B cell (primary cell): Measurements from ENCODE around the gene KRT6C. TPM values are rescaled to one million over a fixed set of nuclear protein-coding genes. Genes with fewer than 3 reads are reported as not detected.

Experiments used
- ATAC-seq: fragments of 200-7000 bp; cut with Tn5 transposase; one replicate; pipeline ENCODE4 v1.10.0; 2021; ENCODE audit warnings: low read depth, mild to moderate bottlenecking, moderate number of reproducible peaks, moderate library complexity
- CTCF ChIA-PET: fragments of 350-600 bp; sonication (Branson Sonifier 250); formaldehyde crosslinking; loops from one replicate; lab custom pipeline; 2021; ENCODE audit warnings: antibody characterized with exemption, inconsistent platforms; lab: Charles Lee
- POLR2A ChIA-PET: fragments of 350-600 bp; sonication (Branson Sonifier 250); formaldehyde crosslinking; loops from one replicate; lab custom pipeline; 2021; ENCODE audit warnings: antibody characterized with exemption; lab: Charles Lee
- DNase-seq: peaks from one replicate; pipeline ENCODE4 v3.0.0; 2013
- H2AFZ ChIP-seq: 2 replicates; pipeline ENCODE4 v1.6.1; 2012; ENCODE audit warnings: mild to moderate bottlenecking, low read depth, low read length; ENCODE audit not compliant: insufficient read depth, poor library complexity, severe bottlenecking
- H3K27ac ChIP-seq, 2 donors: 1 replicate in 1 of 2; 2 replicates in 1 of 2; pipeline ENCODE4 v1.5.1; 2012 to 2013; ENCODE audit warnings: low read length in 2 of 2, mild to moderate bottlenecking in 2 of 2, moderate library complexity in 1 of 2
- H3K27me3 ChIP-seq, 4 experiments: fragments of 200-600 bp in 1 of 4; sonication (generic) in 1 of 4; replicated peaks in 1 of 4; 1 replicate in 2 of 4; 2 replicates in 2 of 4; pipeline versions ENCODE4 v1.6.1 to v1.7.0; 2013 to 2016; ENCODE audit warnings: low read length in 3 of 4, mild to moderate bottlenecking in 2 of 4, mixed read lengths in 1 of 4, moderate library complexity in 1 of 4; ENCODE audit not compliant: insufficient read depth in 4 of 4, control insufficient read depth in 3 of 4; ENCODE audit errors: control extremely low read depth in 1 of 4
- H3K36me3 ChIP-seq, 2 experiments: replicated peaks in 1 of 2; 1 replicate in 1 of 2; 2 replicates in 1 of 2; pipeline versions ENCODE4 v1.6.1 to v1.7.1; 2013; ENCODE audit warnings: low read length in 1 of 2; ENCODE audit not compliant: insufficient read depth in 2 of 2, control insufficient read depth in 1 of 2; ENCODE audit errors: control extremely low read depth in 1 of 2, extremely low read depth in 1 of 2
- H3K4me1 ChIP-seq, 2 donors: fragments of 200-600 bp in 1 of 2; sonication (generic) in 1 of 2; 1 replicate in 1 of 2; 2 replicates in 1 of 2; pipeline versions ENCODE4 v1.5.1 to v1.6.1; 2013 to 2017; ENCODE audit warnings: low read length in 2 of 2; ENCODE audit not compliant: control insufficient read depth in 2 of 2, insufficient read depth in 2 of 2
- H3K4me2 ChIP-seq: replicated peaks from 2 replicates; pipeline ENCODE3; 2012; ENCODE audit warnings: mild to moderate bottlenecking, low read depth, low read length; ENCODE audit not compliant: poor library complexity, severe bottlenecking
- H3K4me3 ChIP-seq, 5 experiments: fragments of 200-600 bp in 1 of 5; sonication (generic) in 1 of 5; 1 replicate in 3 of 5; 2 replicates in 2 of 5; pipeline versions ENCODE4 v1.5.1 to v1.7.0; 2011 to 2016; ENCODE audit warnings: low read length in 4 of 5, mild to moderate bottlenecking in 4 of 5, low read depth in 2 of 5, control low read depth in 1 of 5, moderate library complexity in 1 of 5; ENCODE audit not compliant: insufficient read depth in 1 of 5; ENCODE audit errors: control extremely low read depth in 1 of 5, extremely low read depth in 1 of 5
- H3K79me2 ChIP-seq: fragments of 200-600 bp; sonication (generic); one replicate; pipeline ENCODE4 v1.6.0; 2016; ENCODE audit warnings: low read length; ENCODE audit not compliant: control insufficient read depth, insufficient read depth
- H3K9ac ChIP-seq: fragments of 200-600 bp; sonication (generic); 2 replicates; pipeline ENCODE4 v1.6.1; 2017; ENCODE audit warnings: mild to moderate bottlenecking, low read length, moderate library complexity
- H3K9me3 ChIP-seq, 3 donors: one replicate each; pipeline versions ENCODE4 v1.6.1 to v1.7.1; 2013; ENCODE audit warnings: low read length in 2 of 3; ENCODE audit not compliant: control insufficient read depth in 2 of 3, insufficient read depth in 1 of 3; ENCODE audit errors: control extremely low read depth in 1 of 3
- H4K20me1 ChIP-seq: 2 replicates; pipeline ENCODE4 v1.6.0; 2012; ENCODE audit warnings: mild to moderate bottlenecking, low read length; ENCODE audit not compliant: insufficient read depth, control insufficient read depth, poor library complexity, severe bottlenecking
- H3K27ac Mint-ChIP-seq: one replicate; pipeline ENCODE4 v1.8.0; 2021; ENCODE audit warnings: mixed read lengths
- H3K27me3 Mint-ChIP-seq: one replicate; pipeline ENCODE4 v1.8.0; 2021; ENCODE audit warnings: mixed read lengths
- H3K4me1 Mint-ChIP-seq: one replicate; pipeline ENCODE4 v1.8.0; 2021; ENCODE audit warnings: mixed read lengths
- H3K4me3 Mint-ChIP-seq: one replicate; pipeline ENCODE4 v1.8.0; 2021; ENCODE audit warnings: mixed read lengths
- H3K9me3 Mint-ChIP-seq: one replicate; pipeline ENCODE4 v1.8.0; 2022; ENCODE audit warnings: mixed read lengths; ENCODE audit not compliant: insufficient read depth
- EZH2 ChIP-seq: IDR thresholded peaks from 2 replicates; pipeline ENCODE4 v1.6.1; 2012; ENCODE audit warnings: borderline replicate concordance, low read depth, mild to moderate bottlenecking, moderate library complexity, low read length; ENCODE audit not compliant: insufficient read depth, poor library complexity, severe bottlenecking
- WGBS: methylation state at CpG from one replicate; pipeline ENCODE4 v1.1.5; 2013; ENCODE audit warnings: missing lambda C conversion rate; ENCODE audit not compliant: insufficient coverage; 5-methylcytosine and 5-hydroxymethylcytosine counted together
- intact Hi-C: fragments of 100-400 bp; cut with micrococcal nuclease; formaldehyde crosslinking; loops from one replicate; pipeline ENCODE4 v1.10.0; 2022
- polyA plus RNA-seq: library from polyadenylated mRNA; depleted of rRNA; stranded (reverse); fragments of >200 nt; gene quantifications from 2 replicates; pipeline ENCODE4 v1.2.3, GENCODE V29; 2012
- total RNA-seq, 2 donors: library from RNA; stranded (reverse); fragments of 120-200 nt in 1 of 2; gene quantifications; 1 replicate in 1 of 2; 2 replicates in 1 of 2; pipeline versions ENCODE4 v1.2.3 to v1.2.4, GENCODE V29; 2013 to 2022
- TF ChIP-seq, protein P1 (sequence below): fragments of 200-600 bp; IDR thresholded peaks from one replicate; pipeline ENCODE4 v1.8.0; 2022; ENCODE audit warnings: antibody characterized with exemption, mild to moderate bottlenecking

KRT6C gene
- total and polyA plus RNA-seq, 2 donors (not counting 1 experiment from before 2014, with no cell fraction given): not detected

DNA sequence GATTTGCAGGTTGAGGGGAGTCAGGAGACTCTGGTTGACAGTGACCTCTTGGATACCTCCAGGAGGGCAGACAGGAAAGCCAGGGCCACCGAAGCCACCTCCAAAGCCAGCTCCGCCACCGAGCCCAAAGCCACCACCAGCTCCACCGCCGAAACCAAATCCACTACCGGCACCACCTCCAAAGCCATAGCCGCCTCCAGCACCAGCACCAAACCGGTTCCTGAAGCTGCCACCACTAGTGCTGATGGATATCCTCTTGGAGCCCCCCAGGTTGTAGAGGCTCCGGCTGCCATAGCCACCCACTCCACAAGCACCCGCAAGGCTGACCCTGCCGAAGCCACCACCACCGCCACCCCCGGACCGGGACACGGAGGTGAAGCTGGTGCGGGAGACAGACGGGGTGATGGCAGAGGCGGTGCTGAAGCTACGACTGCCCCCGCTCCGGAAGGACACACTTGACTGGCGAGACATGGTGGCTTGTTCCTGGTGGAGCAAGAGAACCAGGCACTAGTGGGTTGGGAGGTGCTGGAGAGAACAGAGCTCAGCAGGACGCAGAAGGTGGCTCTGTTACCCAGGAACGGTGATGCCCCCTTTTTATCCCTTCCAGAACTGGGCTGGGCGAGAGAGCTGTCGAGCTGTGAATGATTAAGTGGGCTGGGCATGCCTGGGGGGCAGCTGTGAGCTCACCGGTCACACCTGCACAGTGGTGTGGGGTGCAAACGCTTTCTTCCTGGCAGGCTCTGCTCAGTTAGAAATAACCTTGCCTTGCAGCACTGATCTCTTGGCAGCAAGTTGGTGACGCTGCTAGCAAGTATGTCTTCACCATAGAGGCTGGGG, 46.4 kb upstream of the KRT6C start, which contains the start of gene KRT5:
Gene KRT5, minus strand, starts transcription at position 569 of the 837 bp plus-strand sequence. Its CDS starts 98 bp downstream, at position 471.
- Histone ChIP-seq H3K9ac (no peak within 1 kb of the TSS), H3K79me2 (no peaks in the 10 kb centered on the region), H3K9me3 (no peaks in the 10 kb centered on the region), H3K27me3 (no peaks in the 10 kb centered on the region), H4K20me1 (no peaks in the 10 kb centered on the region), H3K4me1 (no peaks in the 10 kb centered on the region), H2AFZ (no peak within 1 kb of the TSS), H3K4me2 (no peak within 1 kb of the TSS), H3K4me3 (no peak within 1 kb of the TSS), H3K36me3 (no peaks in the 10 kb centered on the region), H3K27ac (no peak within 1 kb of the TSS)
- Mint-ChIP-seq H3K27ac (no peak within 1 kb of the TSS), H3K9me3 (no peaks in the 10 kb centered on the region), H3K27me3 (peaks cover 6% of the 10 kb centered on the region), H3K4me1 (no peaks in the 10 kb centered on the region), H3K4me3 (no peak within 1 kb of the TSS)
- no peak for ATAC-seq
- no peak for TF ChIP-seq EZH2
- TF ChIP-seq, protein P1, sequence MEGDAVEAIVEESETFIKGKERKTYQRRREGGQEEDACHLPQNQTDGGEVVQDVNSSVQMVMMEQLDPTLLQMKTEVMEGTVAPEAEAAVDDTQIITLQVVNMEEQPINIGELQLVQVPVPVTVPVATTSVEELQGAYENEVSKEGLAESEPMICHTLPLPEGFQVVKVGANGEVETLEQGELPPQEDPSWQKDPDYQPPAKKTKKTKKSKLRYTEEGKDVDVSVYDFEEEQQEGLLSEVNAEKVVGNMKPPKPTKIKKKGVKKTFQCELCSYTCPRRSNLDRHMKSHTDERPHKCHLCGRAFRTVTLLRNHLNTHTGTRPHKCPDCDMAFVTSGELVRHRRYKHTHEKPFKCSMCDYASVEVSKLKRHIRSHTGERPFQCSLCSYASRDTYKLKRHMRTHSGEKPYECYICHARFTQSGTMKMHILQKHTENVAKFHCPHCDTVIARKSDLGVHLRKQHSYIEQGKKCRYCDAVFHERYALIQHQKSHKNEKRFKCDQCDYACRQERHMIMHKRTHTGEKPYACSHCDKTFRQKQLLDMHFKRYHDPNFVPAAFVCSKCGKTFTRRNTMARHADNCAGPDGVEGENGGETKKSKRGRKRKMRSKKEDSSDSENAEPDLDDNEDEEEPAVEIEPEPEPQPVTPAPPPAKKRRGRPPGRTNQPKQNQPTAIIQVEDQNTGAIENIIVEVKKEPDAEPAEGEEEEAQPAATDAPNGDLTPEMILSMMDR: no peak
- 91% methylated on average over 25 of the region's 29 CpGs for WGBS
- intact Hi-C loops: no loop called here
- POLR2A ChIA-PET: no interaction called here
- DNase-seq: no peak
- CTCF ChIA-PET: no interaction called here

DNA sequence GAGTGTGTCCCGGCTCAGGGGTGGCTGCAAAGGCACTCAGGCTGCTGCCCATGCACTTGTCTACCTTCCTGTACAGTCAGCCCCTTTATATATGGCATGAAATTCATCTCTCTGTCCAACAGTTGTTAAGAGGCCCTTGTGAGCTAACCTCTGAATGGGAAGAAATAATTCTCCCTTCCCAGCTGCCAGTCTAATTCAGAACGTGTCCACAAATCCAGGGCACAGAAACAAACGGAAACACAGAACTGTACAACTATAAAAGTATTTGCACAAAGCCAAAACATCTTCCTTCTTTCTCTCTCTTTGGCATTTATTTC, 45.7 kb upstream of the KRT6C start:
- Histone ChIP-seq H3K27me3 (no peaks in the 10 kb centered on the region), H3K4me3 (no peak overlapping the region), H3K79me2 (no peaks in the 10 kb centered on the region), H2AFZ (no peak overlapping the region), H4K20me1 (no peaks in the 10 kb centered on the region), H3K9ac (no peak overlapping the region), H3K4me2 (no peak overlapping the region), H3K9me3 (no peaks in the 10 kb centered on the region), H3K36me3 (no peaks in the 10 kb centered on the region), H3K27ac (no peak overlapping the region), H3K4me1 (no peaks in the 10 kb centered on the region)
- Mint-ChIP-seq H3K9me3 (no peaks in the 10 kb centered on the region), H3K4me1 (no peaks in the 10 kb centered on the region), H3K27me3 (peaks cover 8% of the 10 kb centered on the region), H3K27ac (no peak overlapping the region), H3K4me3 (no peak overlapping the region)
- no peak for TF ChIP-seq EZH2
- TF ChIP-seq, protein P1: no peak
- ChIA-PET POLR2A (no interaction called here), CTCF (no interaction called here)
- ATAC-seq (no peak), DNase-seq (no peak)
- WGBS: 60% methylated on average over 1 of the region's 3 CpGs
- intact Hi-C loops: no loop called here
